IMR-90 (cell line): ENCODE results near the gene ADRA2C.

Source experiments
- BHLHE40 ChIP-seq: fragments of 150-350 bp; IDR thresholded peaks from 2 replicates; pipeline ENCODE4 v1.6.1; 2016; ENCODE audit warnings: mild to moderate bottlenecking, low read depth, low read length
- CEBPB ChIP-seq: IDR thresholded peaks from 2 replicates; pipeline ENCODE4 v1.6.1; 2012; ENCODE audit warnings: low read depth, low read length, improper control_type of control experiment
- CHD1 ChIP-seq: IDR thresholded peaks from 2 replicates; pipeline ENCODE4 v1.6.1; 2012; ENCODE audit warnings: low read depth, low read length, improper control_type of control experiment
- CTCF ChIP-seq: conservative IDR thresholded peaks from 2 replicates; pipeline ENCODE4 v1.5.1; 2012; ENCODE audit warnings: mild to moderate bottlenecking, low read depth, low read length, improper control_type of control experiment
- MAFK ChIP-seq: IDR thresholded peaks from 2 replicates; pipeline ENCODE4 v1.6.1; 2012; ENCODE audit warnings: low read depth, low read length, improper control_type of control experiment
- MXI1 ChIP-seq: IDR thresholded peaks from 2 replicates; pipeline ENCODE4 v1.6.1; 2012; ENCODE audit warnings: low read depth, mild to moderate bottlenecking, low read length, moderate library complexity, borderline replicate concordance
- POLR2A ChIP-seq: IDR thresholded peaks from 2 replicates; pipeline ENCODE4 v1.6.1; 2012; ENCODE audit warnings: mild to moderate bottlenecking, low read depth, low read length
- RAD21 ChIP-seq: IDR thresholded peaks from 2 replicates; pipeline ENCODE4 v1.6.1; 2012; ENCODE audit warnings: low read length, improper control_type of control experiment
- RCOR1 ChIP-seq: IDR thresholded peaks from 2 replicates; pipeline ENCODE4 v1.6.1; 2012; ENCODE audit warnings: mild to moderate bottlenecking, low read length, improper control_type of control experiment; ENCODE audit not compliant: insufficient replicate concordance
- RFX5 ChIP-seq: IDR thresholded peaks from 2 replicates; pipeline ENCODE4 v1.8.0; 2012; ENCODE audit warnings: low read depth, mild to moderate bottlenecking, low read length, moderate library complexity
- SMC3 ChIP-seq: fragments of 150-350 bp; IDR thresholded peaks from 2 replicates; pipeline ENCODE4 v1.6.1; 2016; ENCODE audit warnings: low read depth, mild to moderate bottlenecking, antibody characterized with exemption, low read length, moderate library complexity
- USF2 ChIP-seq: fragments of 150-350 bp; IDR thresholded peaks from 2 replicates; pipeline ENCODE4 v1.6.1; 2017; ENCODE audit warnings: mild to moderate bottlenecking, antibody characterized with exemption, low read length, low read depth

GRCh38 chr4:3786196-3786869 is 20.1 kb downstream of the ADRA2C start:
- TF ChIP-seq SMC3 (no peak), RFX5 (no peak), RAD21 (no peak), CTCF (no peak), USF2 (no peak), CEBPB (no peak), CHD1 (no peak), POLR2A (no peak), MAFK (no peak), RCOR1 (no peak), BHLHE40 (no peak), MXI1 (no peak)
